ENCODE data around the gene PXDC1.

DNA sequence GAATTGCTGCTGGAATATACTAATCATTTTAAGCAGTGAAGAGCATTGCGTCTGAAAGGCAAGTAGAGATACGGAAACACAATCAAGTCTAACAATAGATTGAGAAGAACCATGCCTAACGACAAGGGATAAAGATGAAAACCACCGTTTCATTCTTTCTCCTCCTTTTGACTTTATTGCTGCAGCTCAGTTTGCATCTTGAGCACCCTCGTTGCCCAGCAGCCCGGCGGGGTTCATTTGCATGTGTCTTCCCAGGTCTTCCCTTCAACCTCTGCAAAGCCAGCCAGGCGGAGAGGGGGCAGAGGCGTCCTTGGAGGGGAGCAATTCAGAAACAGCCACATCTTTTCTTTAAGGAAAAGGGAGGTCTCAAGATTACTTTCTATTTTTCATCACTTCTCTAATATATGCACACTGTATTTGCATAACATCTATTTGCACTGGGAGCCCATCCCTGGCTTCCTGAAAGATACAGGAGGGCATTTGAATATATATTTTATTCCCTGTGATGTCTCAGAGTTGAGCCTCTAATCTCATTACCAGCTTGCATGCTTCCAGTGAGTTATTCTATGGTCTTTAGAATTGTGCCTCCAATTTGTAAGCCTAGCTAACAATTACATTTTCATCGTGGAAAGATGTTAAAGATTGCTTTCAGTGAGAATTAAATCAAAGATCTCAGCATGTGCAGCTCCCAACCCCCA, 18.7 kb upstream of the PXDC1 start:
- TF ChIP-seq POLR2A (IDR thresholded peaks at IDR 0.05; ENCODE audit: low read length) (no peak), GATA1 (IDR thresholded peaks at IDR 0.05; ENCODE audit: low read depth, low read length) (no peak)
